Ovary (tissue), 3 donors: ENCODE data around the gene WFIKKN1.

Experiments
- POLR2A ChIP-seq: fragments of 450-650 bp; IDR thresholded peaks from one replicate; pipeline ENCODE4 v1.6.1; 2017; ENCODE audit warnings: antibody characterized with exemption, mild to moderate bottlenecking, moderate library complexity
- TF ChIP-seq, protein P1 (sequence below), 3 donors: fragments of 450-650 bp in 2 of 3; fragments of 200-600 bp in 1 of 3; IDR thresholded peaks; one replicate each; pipeline versions ENCODE4 v1.5.1 to v1.8.0; 2016 to 2022; ENCODE audit warnings: antibody characterized with exemption in 3 of 3, mild to moderate bottlenecking in 1 of 3
- donor health status: DM: no; HTN: no; CAD: no.

DNA sequence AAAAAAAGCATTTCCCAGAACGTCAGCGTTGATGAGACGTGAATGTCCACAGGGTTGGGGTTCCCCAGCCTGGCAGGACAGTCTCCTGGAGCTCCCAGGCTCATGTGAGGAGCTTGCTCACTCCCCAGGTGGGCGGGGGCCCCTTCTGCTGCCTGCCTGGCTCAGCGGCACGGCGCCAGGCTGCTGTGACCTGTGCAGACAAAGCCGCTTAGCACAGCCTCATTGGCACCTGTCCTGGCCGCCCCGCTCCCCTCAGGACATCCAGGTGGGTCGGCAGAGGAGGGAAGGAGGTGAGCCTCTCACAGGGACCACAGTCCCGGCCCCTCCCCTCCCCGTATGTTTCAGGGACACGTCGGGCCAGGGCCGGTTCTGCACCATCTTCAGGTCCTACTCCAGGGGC lies 12.9 kb upstream of the WFIKKN1 start:
- no peak for TF ChIP-seq POLR2A
- TF ChIP-seq, protein P1, sequence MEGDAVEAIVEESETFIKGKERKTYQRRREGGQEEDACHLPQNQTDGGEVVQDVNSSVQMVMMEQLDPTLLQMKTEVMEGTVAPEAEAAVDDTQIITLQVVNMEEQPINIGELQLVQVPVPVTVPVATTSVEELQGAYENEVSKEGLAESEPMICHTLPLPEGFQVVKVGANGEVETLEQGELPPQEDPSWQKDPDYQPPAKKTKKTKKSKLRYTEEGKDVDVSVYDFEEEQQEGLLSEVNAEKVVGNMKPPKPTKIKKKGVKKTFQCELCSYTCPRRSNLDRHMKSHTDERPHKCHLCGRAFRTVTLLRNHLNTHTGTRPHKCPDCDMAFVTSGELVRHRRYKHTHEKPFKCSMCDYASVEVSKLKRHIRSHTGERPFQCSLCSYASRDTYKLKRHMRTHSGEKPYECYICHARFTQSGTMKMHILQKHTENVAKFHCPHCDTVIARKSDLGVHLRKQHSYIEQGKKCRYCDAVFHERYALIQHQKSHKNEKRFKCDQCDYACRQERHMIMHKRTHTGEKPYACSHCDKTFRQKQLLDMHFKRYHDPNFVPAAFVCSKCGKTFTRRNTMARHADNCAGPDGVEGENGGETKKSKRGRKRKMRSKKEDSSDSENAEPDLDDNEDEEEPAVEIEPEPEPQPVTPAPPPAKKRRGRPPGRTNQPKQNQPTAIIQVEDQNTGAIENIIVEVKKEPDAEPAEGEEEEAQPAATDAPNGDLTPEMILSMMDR (IDR thresholded peaks at IDR 0.05), result no peak
